Stimulated activated CD4-positive, alpha-beta T cell treated with anti-CD3 and anti-CD28 coated beads, TNF-alpha, amount 100 ng/mL, for 1 hour (primary cell): ENCODE measurements around the gene LILRB3.
A peak's percentile ranks its signal among the peaks of the same experiment; 100 is the strongest.
"Not testable (repeated sequence)": the region's sequence is repeated elsewhere in the genome, so short reads cannot be mapped to it uniquely, and the experiment has no call there.

Source experiments
- DNase-seq, 3 donors: peaks; one replicate each; pipeline ENCODE4 v3.0.0-alpha.2; 2020; ENCODE audit warnings: low read depth in 3 of 3, low spot score in 1 of 3

The LILRB3 gene

GRCh38 chr19:54242646-54243045 lies 19.8 kb upstream of the LILRB3 start, which contains the start of gene LILRA6:
TSS of gene LILRA6 (minus strand) at chr19:54242790.
- not testable (repeated sequence) for DNase-seq

GRCh38 chr19:54242234-54242633 lies 19.4 kb upstream of the LILRB3 start:
- DNase-seq: not testable (repeated sequence)

GRCh38 chr19:54240372-54241336 lies 17.8 kb upstream of the LILRB3 start:
- not testable (repeated sequence) for DNase-seq

- not testable (repeated sequence) for DNase-seq
Observed at GRCh38 chr19:54239491-54240371, 16.9 kb upstream of the LILRB3 start.

GRCh38 chr19:54233941-54234340 lies 11.1 kb upstream of the LILRB3 start:
- DNase-seq: no peak

GRCh38 chr19:54231077-54231931 lies 8.5 kb upstream of the LILRB3 start:
- DNase-seq: peak; percentile 63 to 83 (median 70)

- DNase-seq: no peak
Observed at GRCh38 chr19:54230031-54230430, 7.2 kb upstream of the LILRB3 start.

- DNase-seq: no peak
Observed at GRCh38 chr19:54229146-54229545, 6.3 kb upstream of the LILRB3 start.

- DNase-seq: not testable (repeated sequence)
Observed at GRCh38 chr19:54224619-54225018, 1.8 kb upstream of the LILRB3 start.

GRCh38 chr19:54223937-54224281 lies 1.1 kb upstream of the LILRB3 start:
- DNase-seq: not testable (repeated sequence)

- DNase-seq: not testable (repeated sequence)
Observed at GRCh38 chr19:54223277-54223936, 600 bp upstream of the LILRB3 start.

GRCh38 chr19:54221947-54222346 lies 860 bp downstream of the LILRB3 start:
- not testable (repeated sequence) for DNase-seq

- DNase-seq: not testable (repeated sequence)
Observed at GRCh38 chr19:54219702-54220101, 3.1 kb downstream of the LILRB3 start.

- DNase-seq: no peak
Observed at GRCh38 chr19:54218960-54219661, 3.7 kb downstream of the LILRB3 start.

- no peak for DNase-seq
Observed at GRCh38 chr19:54218259-54218658, 4.5 kb downstream of the LILRB3 start.

GRCh38 chr19:54217517-54218247 lies 5.1 kb downstream of the LILRB3 start:
- not testable (repeated sequence) for DNase-seq

GRCh38 chr19:54216869-54217268 lies 5.9 kb downstream of the LILRB3 start:
- DNase-seq: no peak

GRCh38 chr19:54214734-54215133 lies 8.1 kb downstream of the LILRB3 start:
- DNase-seq: not testable (repeated sequence)

GRCh38 chr19:54214217-54214616 lies 8.6 kb downstream of the LILRB3 start:
- not testable (repeated sequence) for DNase-seq
